ENCODE data around the gene GPR141.

Gene GPR141, protein sequence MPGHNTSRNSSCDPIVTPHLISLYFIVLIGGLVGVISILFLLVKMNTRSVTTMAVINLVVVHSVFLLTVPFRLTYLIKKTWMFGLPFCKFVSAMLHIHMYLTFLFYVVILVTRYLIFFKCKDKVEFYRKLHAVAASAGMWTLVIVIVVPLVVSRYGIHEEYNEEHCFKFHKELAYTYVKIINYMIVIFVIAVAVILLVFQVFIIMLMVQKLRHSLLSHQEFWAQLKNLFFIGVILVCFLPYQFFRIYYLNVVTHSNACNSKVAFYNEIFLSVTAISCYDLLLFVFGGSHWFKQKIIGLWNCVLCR

DNA sequence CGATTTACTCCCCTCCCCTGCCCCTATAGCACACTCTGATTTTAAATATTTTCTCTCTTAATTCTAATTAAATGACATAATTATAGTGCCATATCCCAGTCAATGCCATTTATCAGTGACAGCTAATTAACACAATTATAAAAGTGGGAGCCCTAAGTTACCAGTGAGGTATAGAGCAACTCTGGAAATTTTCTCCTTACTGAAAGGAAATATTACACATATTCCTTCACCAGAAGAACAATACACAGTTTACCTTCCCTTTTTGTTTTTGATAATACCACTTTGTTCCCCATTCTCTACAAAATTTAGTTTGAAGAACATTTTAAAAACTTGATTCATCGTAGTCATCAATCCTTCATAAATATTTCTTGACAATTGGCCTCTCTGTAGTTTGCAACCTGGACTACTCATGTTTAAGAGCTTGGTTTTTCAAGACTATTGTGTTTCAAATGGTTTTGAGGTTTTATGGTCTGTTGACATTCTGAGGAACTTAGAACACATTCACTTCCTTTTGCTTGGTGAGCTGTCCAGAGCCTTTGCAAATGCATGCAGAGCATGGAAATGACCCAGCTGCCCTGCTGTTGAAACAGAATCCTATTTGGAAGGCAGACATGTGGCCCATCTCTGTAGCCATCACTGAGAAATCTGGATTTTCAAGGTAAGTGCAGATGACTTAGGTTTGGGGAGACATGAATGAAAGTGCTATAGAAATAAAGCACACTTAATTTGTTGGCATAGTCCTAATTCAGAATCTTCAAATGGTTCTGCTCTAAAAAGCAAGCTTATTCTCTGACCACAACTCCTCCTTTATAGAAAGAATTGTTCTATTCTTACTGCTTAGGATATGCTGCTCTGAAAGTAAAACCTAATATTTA is at the start of gene GPR141:
Gene GPR141 (plus strand): TSS at position 521 of the 875 bp plus-strand sequence. CDS start 56,628 bp downstream, outside the sequence.
- DNase-seq: no peak

DNA sequence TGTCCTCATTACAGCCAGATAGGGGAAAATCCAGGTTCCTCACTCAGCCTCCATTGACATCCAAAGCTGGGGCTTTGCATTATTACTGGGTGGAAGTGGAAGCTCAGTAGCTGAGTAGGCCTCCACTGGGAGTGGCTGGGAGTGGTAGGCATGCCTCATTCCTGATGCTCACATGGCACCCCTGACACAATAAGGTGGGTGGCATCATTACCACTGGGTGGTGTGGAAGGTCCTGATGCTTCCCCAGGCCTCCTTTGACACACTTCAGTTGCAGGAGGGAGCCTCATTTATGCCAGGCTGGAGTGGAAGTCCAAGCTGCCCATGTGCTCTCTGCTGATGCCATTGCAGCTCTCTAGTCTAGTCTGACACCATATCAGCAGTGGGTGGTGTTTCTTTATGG is 48.2 kb upstream of the GPR141 start:
- no peak for DNase-seq

DNA sequence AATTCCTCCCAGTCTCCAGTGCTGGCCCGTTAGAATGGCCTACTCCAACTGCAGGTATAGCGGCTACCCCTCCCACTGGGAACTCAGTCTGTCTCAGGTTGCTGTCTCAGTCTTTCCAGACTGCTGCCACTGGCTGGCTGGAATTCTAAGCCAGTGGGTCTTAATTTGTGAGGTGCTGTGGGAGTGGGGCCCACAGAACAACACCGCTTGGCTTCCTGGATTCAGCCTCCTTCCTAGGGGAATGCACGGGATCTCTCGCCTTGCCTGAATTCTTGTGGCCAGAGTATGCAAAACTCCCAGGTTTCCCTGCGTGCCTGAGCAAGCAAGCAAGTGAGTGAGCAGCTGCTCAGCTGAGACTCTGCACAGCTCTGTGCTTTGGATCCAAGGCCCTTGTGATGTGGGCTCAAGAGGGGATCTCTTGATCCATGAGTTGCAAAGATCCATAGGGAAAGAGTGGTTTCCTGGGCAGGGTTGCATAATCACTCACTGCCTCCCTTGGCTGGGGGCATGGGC is 41.5 kb upstream of the GPR141 start:
- DNase-seq: no peak

DNA sequence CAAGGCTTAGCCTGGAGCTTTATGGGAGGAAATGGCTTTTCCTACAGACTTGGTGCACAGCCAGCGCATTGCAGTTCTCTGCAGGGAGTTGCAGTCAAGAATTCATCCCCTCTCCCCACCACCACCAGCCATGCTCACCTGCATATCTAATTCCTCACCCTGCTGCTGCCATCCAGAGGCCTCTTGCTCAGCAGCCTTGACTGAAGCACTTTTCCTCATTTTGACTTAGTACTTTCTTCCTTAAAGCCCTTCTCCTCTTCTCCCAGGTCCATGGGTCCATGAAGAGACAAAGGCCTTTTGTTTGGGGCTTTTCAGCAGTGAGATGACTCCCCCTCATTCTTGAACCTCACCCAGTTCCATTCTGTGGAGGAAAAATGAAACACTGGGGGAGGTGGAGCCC is 39.7 kb upstream of the GPR141 start:
- DNase-seq: no peak

DNA sequence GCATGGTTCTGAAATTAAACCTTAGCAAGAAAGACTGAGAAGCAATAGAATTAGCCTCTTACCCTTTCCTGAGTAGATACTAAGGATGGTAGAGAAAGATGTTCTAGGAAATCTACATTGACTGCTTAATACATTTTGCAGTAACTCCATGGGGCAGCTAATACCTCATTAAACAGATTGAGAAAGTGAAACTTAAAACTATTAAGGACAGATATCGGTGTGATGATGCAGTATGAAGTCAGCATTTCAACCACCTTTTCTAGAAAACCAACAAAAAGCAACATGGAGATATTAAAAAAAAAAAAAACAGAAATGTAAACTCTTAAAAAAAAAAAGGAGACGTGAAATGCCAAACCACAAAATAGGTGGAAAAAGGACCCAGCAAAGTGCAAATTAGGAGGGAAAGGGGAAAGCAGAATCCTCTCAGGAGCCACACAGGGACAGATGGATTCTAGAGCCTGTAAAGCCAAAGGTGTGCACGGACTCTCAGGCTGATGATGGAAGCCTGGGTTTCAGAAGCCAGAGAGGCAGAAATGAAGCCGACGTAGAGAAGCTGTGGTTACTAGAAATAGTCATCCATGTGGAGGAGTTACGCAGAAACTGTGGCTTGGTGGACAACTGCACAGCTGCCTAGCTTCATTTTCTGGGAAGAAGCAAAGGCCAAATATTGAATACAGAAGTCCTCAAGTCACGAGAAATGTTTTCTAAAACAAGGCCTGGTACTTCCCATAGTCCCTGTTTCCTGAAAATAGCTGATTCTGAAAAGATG is 38.1 kb upstream of the GPR141 start:
- DNase-seq: no peak

DNA sequence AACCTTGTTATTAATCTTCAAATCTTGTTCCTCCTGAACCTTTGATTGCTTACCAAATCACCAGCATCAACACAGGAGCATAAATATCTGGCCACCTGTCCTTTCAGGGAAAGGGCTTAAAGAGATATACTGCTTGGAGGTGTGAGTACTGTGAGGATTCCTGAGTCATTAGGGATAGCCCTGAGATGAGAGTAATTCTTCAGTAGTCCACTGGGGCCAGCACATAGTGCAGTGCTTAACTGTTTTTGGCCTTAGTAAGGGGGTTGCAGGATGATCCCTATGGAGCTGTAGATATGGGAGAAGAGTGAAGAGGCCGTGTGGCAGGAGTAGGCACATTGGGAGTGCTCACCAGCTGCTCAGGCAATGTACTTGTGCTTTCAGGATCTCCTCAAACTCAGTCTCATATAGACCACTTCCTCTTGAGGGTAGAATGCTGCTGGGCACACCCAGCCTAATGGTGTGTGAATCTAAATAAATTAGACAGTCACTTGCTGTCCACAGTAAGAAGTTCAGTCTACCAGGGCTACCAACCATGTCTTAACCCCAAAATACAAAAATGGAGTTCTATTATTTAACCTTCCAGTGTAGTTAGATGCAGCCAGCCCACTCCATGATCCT is 26.5 kb upstream of the GPR141 start:
- DNase-seq: no peak

DNA sequence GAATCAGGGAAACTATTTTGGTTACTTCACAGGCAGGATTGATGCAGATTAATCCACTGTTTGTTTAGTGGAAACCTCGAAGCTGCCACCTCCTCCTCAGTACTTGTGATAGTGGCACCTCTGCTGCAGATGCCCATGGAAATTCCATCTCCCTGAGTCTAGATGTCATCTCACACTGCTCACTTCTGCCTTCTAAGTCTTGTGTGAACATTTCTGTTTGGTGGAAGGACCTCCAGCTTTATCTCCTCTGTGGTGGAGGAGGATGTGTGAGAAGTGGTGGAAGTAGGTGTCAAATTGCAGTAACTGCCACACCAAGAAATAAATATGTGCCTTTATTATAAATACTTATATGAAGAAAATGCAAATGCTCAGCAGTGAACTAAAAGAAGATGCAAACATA is 25.8 kb upstream of the GPR141 start:
- DNase-seq: no peak

DNA sequence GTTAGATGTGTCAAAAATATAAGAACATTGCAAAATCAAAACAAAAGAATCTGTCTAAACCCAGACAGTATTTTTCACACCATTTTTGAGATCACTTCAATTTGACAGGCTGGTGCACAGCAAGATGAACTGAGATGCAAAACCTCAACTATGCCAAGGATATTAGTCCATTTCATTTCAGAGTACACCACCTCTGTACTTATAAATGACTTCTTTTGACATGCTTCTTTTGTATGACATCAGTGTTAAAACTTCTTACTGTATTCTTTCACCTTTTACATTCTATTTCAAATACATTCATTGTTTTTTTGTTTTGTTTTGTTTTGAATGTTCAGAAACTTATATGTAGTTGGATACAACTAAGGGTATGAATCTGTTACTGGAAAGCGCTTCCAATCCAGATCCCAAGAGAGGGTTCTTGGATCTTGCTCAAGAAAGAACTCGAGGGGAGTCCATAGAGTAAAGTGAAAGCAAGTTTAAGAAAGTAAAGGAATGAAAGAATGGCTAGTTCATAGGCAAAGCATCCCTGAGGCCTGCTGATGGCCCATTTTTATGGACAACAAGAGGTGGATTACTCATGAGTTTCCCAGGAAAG is 23.5 kb upstream of the GPR141 start:
- no peak for DNase-seq

DNA sequence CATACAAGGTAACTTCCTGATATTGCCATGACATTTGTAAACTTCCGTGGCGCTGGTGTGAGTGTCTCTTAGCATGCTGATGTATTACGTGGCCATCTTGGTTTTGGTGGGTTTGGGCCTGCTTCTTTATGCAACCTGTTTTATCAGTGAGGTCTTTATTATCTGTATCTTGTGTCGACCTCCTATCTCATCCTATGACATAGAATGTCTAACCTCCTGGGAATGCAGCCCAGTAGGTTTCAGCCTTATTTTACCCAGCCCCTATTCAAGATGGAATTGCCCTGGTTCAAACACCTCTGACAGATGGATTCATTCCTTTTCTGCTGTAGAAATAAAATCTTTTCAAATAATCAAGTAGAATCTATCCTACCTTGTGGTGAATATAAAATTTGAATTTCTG is 23.0 kb upstream of the GPR141 start:
- no peak for DNase-seq

DNA sequence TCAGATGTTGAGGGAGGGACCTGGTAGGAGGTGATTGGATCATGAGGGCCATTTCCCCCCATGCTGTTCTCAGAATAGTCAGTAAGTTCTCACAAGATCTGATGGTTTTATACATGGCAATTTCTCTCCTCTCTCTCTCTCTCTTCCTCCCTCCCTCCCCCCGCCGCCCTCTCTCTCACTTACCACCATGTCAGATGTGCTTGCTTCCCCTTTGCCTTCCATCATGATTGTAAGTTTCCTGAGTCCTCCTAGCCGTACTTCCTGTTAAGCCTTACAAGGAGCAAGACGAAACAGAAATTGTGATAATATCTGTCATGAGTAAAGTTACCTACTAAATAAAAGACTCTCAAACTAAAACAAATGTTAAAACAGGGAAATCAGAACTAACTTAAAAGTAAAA is 19.9 kb upstream of the GPR141 start:
- no peak for DNase-seq

DNA sequence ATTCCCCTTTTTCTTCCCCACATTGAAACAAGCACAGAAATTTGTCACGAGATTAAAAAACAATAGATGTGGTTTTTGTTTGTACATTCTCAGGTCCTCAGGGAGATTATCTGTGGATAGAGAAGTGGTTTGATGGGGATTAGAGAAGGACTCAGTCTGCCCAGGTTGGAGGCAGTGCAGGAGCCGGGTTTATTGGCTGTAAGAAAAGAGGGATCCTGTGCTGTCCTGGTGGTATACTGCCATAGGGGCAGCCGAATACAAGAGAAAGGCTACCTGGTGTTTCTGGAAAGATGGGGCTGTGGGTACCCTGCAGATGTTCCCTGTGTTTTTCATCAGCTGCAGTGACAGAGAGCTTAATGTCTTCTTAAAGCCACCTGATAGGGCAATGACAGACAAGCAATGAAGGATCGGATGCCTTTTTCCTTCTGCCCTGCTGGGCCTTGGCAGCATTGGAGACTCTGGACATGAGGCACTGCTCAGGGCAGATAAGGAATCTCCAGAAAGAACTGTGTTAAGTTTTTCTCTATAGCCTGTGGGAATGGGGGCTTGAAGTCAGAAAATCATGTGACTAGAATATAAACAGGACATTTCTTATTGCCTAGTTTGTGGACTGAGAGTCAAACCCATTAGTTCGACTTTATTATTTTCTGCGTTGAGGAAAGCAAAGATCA is 18.1 kb upstream of the GPR141 start:
- no peak for DNase-seq

DNA sequence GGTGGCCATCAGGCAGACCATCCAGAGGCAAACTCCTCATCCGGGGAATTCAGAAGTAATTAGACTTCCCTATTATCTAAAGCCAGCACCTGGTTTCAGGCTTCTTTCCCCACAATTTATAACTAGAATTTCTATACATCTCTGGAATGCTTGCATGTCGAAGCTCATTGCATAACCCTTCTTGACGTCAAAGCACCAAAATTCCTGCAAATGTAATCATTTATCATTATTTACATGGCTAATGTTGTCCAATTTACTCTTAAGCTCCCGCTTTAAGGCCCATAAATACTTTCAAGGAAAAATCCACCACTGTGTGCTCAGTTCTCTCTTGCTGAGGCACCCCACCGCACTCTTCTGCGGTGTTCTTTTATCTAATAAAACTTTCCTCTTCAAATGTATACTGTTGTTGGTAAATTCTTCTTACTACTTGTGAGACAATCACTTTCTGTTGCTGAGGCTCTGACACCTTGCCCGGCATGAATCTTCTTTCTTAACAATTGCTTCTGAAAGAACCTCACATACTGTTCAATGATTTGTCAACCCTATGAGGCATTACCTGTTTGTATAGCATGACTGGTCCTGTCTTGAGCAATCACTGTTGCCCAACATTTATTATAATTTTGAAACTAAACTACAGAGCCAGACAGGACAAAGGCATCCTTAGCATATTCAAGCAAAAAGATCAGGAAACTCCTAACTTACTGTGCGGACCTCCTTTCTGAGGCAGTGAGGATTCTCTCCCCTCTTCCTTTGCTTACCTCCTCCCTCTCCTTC is 17.4 kb upstream of the GPR141 start:
- no peak for DNase-seq

DNA sequence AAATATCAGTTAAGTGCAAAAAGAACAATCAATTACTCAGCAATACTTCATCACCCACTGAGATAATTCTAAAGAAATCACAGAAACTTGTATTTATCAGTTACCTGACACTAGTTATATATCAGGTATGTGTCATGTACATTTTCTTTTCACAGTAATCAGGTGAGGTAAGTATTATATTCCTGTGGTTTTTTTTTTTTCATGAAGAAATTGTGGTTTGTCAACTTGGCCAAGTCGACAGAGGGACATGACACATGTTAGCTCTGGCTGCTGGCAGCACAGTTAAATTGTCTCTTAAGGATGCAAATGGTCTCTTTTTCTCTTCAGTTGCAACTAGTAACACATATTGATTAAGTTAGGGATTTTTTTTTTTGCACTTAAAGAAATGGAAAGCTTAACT is 13.7 kb upstream of the GPR141 start:
- DNase-seq: no peak

DNA sequence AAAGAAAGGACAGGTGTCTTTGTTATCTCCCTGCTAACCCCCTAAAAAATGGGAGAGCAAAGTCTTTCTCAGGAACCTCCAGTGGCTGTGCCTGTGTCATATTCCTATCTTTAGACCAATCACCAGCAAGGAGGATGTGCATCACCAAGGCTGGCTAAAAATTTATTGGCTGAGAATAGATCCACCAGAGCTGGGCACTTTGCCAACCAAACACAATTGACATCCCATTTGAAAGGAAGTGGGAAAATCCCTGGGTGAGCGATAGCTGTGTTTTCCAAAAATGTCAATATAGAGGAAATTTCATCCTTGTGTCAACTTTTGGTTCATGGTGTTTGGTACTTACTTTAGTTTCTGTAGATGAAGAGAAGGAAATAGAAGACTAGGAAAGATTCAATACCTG is 13.1 kb upstream of the GPR141 start:
- DNase-seq: no peak

DNA sequence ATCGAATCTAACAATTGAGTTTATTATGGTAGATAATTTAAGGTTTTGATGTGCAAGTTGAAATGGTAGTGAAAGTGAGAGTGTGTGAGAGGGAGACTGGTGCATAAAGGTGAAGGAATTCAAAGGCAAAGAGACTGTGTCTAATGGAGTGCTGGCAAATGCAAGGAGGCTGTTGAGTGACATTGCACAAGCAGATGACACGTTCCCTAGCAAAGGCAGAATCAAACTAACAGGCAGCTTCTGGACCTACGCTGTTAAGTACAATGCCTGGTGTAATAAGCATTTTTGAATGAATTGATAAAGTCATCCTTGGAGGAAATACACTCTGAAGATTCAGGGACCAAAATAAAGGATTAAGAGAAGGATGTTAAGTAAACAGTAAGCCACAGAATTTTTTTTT is 11.7 kb upstream of the GPR141 start:
- DNase-seq: no peak

DNA sequence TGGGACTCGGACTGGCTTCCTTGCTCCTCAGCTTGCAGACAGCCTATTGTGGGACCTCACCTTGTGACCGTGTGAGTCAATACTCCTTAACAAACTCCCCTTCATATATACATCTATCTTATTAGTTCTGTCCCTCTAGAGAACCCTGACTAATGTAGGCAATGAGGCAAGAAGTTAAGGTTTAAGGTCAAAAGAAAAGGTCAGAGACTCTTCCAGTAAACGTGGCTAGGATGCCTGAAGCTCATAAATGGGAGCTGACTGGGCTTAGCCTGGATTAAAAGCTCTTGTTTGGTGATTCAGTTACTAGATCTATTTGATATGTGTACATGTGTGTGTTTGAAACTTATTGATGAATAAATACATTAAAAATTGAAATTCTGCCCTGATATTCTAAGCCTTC is 10.6 kb upstream of the GPR141 start:
- no peak for DNase-seq

DNA sequence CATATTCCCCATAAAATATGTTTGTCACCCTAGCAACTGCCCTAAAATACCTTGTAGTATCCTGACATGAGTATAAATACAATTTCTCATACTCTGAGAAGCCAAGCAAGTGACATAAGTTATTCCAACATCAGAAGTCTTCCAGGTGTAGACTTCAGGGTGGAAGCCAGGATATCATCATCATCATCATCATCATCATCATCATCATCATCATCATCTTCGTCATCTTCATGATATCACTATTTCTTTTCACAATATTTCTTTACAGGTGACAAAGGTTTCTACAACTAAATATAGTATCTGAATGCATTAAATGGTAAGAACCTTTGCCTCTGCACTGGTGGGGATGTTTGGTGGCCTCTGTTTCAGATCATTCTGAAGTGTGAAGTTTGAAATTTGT is 10.0 kb upstream of the GPR141 start:
- no peak for DNase-seq

DNA sequence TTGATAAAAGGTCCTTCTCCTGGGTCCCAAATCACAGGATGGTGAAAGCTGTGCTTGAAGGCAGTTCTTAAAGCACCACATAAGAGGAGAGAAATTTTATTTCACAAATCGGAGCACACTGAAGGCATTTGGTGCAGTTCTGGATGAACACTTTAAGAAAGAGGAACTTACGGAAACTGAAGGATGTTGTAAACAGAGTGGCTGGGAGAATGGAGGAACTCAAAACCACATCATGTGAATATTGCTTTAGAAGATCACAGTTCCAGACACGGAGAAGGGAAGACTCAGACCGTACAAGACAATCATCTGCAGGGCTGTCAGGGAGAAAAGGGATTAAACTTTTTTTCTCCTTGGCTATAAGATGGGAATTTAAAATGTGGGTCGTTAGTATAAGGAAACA is 9.0 kb upstream of the GPR141 start:
- DNase-seq: no peak

DNA sequence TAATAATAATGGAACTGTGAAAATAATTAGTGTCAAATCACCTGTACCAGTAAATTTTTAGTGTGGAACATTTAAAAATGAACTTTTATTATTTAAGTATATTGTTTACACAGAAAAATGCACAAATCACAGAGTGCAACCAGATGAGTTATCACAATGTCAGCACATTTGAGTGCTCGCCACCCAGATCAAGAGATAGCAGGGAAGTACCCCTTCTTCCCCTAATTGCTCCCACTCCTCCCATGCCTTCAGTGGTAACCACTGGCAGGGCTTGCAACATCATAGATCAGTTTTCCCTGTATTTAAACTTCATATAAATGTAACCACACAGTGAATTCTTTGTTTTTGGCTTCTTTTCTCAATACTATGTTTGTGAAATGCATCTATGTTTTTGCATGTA is 7.8 kb upstream of the GPR141 start:
- no peak for DNase-seq

DNA sequence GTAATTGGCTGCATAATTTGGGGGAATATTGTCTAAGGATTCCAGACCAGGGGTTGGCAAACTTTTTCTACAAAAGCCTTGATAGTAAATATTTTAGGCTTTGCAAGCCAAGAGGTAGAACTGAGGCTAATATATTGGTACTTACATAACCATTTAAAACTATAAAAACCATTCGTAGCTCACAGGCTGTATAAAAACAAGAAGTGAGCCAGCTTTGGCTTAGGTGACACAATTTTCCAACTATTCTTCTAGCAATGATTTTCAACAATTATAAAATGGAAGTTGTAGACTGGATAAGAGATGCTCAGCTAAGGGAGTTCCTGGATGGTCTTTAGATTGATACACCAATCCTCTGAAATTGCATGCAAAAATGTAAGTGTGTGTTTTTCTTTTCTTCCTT is 1.4 kb downstream of the GPR141 start:
- no peak for DNase-seq

Data from cerebellar nuclear complex (tissue), 1 donor.